Renal cortex interstitium (tissue), 3 donors: Measurements from ENCODE around the gene ST7. TPM values are rescaled to one million over a fixed set of nuclear protein-coding genes. Genes with fewer than 3 reads are reported as not detected.

Experiments
- polyA plus RNA-seq, 3 donors: library from polyadenylated mRNA; unstranded; fragments of 120-200 nt; gene quantifications; one replicate each; pipeline ENCODE4 v1.2.1, GENCODE V29; 2013; ENCODE audit not compliant: insufficient read length in 3 of 3

ST7 gene
- polyA plus RNA-seq, 3 donors, result 27.1 to 30.2 (median 29.6) TPM

Other genes with a start within 250 kb of the ST7 start
- 100 to 1,000 TPM; 175 to 217 (median 178) TPM for gene CAPZA2, start 90.9 kb upstream of the ST7 start, polyA plus RNA-seq